Measurements from ENCODE around the gene VWA8. TPM values are rescaled to one million over a fixed set of nuclear protein-coding genes. Genes with fewer than 3 reads are reported as not detected.

VWA8 gene
- total RNA-seq, 1 donor from 2014 or later, result 19.6 TPM

GRCh38 chr13:41937388-41937787 is 23.5 kb downstream of the VWA8 start:
- Mint-ChIP-seq H3K4me1 (ENCODE audit: unreplicated experiment) (peaks cover 9% of the 10 kb centered on the region), H3K4me3 (no peak overlapping the region), H3K27me3 (no peaks in the 10 kb centered on the region), H3K9me3 (no peaks in the 10 kb centered on the region), H3K27ac (no peak overlapping the region), H3K36me3 (peaks cover 6% of the 10 kb centered on the region)
- TF ChIP-seq, protein P1, sequence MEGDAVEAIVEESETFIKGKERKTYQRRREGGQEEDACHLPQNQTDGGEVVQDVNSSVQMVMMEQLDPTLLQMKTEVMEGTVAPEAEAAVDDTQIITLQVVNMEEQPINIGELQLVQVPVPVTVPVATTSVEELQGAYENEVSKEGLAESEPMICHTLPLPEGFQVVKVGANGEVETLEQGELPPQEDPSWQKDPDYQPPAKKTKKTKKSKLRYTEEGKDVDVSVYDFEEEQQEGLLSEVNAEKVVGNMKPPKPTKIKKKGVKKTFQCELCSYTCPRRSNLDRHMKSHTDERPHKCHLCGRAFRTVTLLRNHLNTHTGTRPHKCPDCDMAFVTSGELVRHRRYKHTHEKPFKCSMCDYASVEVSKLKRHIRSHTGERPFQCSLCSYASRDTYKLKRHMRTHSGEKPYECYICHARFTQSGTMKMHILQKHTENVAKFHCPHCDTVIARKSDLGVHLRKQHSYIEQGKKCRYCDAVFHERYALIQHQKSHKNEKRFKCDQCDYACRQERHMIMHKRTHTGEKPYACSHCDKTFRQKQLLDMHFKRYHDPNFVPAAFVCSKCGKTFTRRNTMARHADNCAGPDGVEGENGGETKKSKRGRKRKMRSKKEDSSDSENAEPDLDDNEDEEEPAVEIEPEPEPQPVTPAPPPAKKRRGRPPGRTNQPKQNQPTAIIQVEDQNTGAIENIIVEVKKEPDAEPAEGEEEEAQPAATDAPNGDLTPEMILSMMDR (conservative IDR thresholded peaks at IDR 0.05), result no peak
- no peak for DNase-seq (ENCODE audit: extremely low spot score, unreplicated experiment)

- Mint-ChIP-seq H3K4me1 (ENCODE audit: unreplicated experiment) (peaks cover 9% of the 10 kb centered on the region), H3K4me3 (no peak overlapping the region), H3K27me3 (no peaks in the 10 kb centered on the region), H3K36me3 (peaks cover 6% of the 10 kb centered on the region), H3K27ac (no peak overlapping the region), H3K9me3 (no peaks in the 10 kb centered on the region)
- DNase-seq (ENCODE audit: extremely low spot score, unreplicated experiment), result no peak
- TF ChIP-seq, protein P1 (conservative IDR thresholded peaks at IDR 0.05), result no peak
Observed at GRCh38 chr13:41935501-41935900, 25.4 kb downstream of the VWA8 start.

- H3K4me1 Mint-ChIP-seq (ENCODE audit: unreplicated experiment), result peaks cover 9% of the 10 kb centered on the region
- no peak overlapping the region for H3K27ac Mint-ChIP-seq
- peaks cover 6% of the 10 kb centered on the region for H3K36me3 Mint-ChIP-seq
- H3K4me3 Mint-ChIP-seq, result no peak overlapping the region
- no peaks in the 10 kb centered on the region for H3K27me3 Mint-ChIP-seq
- TF ChIP-seq, protein P1 (conservative IDR thresholded peaks at IDR 0.05), result no peak
- DNase-seq (ENCODE audit: extremely low spot score, unreplicated experiment), result no peak
- no peaks in the 10 kb centered on the region for H3K9me3 Mint-ChIP-seq
Observed at GRCh38 chr13:41934994-41935393, 25.9 kb downstream of the VWA8 start.

- H3K4me3 Mint-ChIP-seq, result no peak overlapping the region
- H3K27me3 Mint-ChIP-seq, result no peaks in the 10 kb centered on the region
- peaks cover 6% of the 10 kb centered on the region for H3K36me3 Mint-ChIP-seq
- H3K27ac Mint-ChIP-seq, result no peak overlapping the region
- TF ChIP-seq, protein P1 (conservative IDR thresholded peaks at IDR 0.05), result no peak
- H3K4me1 Mint-ChIP-seq (ENCODE audit: unreplicated experiment), result peaks cover 5% of the 10 kb centered on the region
- H3K9me3 Mint-ChIP-seq, result no peaks in the 10 kb centered on the region
- DNase-seq (ENCODE audit: extremely low spot score, unreplicated experiment), result no peak
Observed at GRCh38 chr13:41934120-41934519, 26.8 kb downstream of the VWA8 start.

- DNase-seq (ENCODE audit: extremely low spot score, unreplicated experiment), result no peak
- no peaks in the 10 kb centered on the region for H3K27me3 Mint-ChIP-seq
- TF ChIP-seq, protein P1 (conservative IDR thresholded peaks at IDR 0.05), result no peak
- no peaks in the 10 kb centered on the region for H3K4me1 Mint-ChIP-seq (ENCODE audit: unreplicated experiment)
- no peak overlapping the region for H3K27ac Mint-ChIP-seq
- H3K9me3 Mint-ChIP-seq, result no peaks in the 10 kb centered on the region
- H3K36me3 Mint-ChIP-seq, result peaks cover 3% of the 10 kb centered on the region
- no peak overlapping the region for H3K4me3 Mint-ChIP-seq
Observed at GRCh38 chr13:41931337-41931736, 29.6 kb downstream of the VWA8 start.

- no peak for DNase-seq (ENCODE audit: extremely low spot score, unreplicated experiment)
- H3K27me3 Mint-ChIP-seq, result no peaks in the 10 kb centered on the region
- H3K27ac Mint-ChIP-seq, result no peak overlapping the region
- H3K36me3 Mint-ChIP-seq, result peaks cover 8% of the 10 kb centered on the region
- no peak overlapping the region for H3K4me3 Mint-ChIP-seq
- no peaks in the 10 kb centered on the region for H3K4me1 Mint-ChIP-seq (ENCODE audit: unreplicated experiment)
- H3K9me3 Mint-ChIP-seq, result peaks cover 4% of the 10 kb centered on the region
- TF ChIP-seq, protein P1 (conservative IDR thresholded peaks at IDR 0.05), result no peak
Observed at GRCh38 chr13:41930154-41930553, 30.8 kb downstream of the VWA8 start.

All from type B pancreatic cell (in vitro differentiated cells).